ENCODE results near the gene POLR3GL. TPM values are rescaled to one million over a fixed set of nuclear protein-coding genes. Genes with fewer than 3 reads are reported as not detected.
A peak's percentile ranks its signal among the peaks of the same experiment; 100 is the strongest.

POLR3GL gene
- total and polyA plus RNA-seq, 2 experiments from 2014 or later = 3.1 to 9.5 TPM

- H3K9me3 Mint-ChIP-seq = no peaks in the 10 kb centered on the region
- H3K27me3 Mint-ChIP-seq (ENCODE audit: insufficient read depth, low read depth, poor library complexity) = peaks cover 2% of the 10 kb centered on the region
- no peaks in the 10 kb centered on the region for H3K36me3 Mint-ChIP-seq (ENCODE audit: low read depth)
- peaks cover 3% of the 10 kb centered on the region for H3K4me1 Mint-ChIP-seq
- ATAC-seq = no peak
- H3K4me3 Mint-ChIP-seq = peak overlapping the region; percentile 6; the same call in 1 of the 3 replicates
- Histone ChIP-seq H2AFZ (peak overlapping the region; percentile 69; the same call in 1 of the 2 replicates), H3K27ac (ENCODE audit: low read depth) (no peak overlapping the region), H3K9me2 (ENCODE audit: insufficient read depth) (no peaks in the 10 kb centered on the region), H3K36me3 (ENCODE audit: insufficient read depth) (no peaks in the 10 kb centered on the region), H3K79me2 (replicated peaks; ENCODE audit: insufficient read depth) (no peaks in the 10 kb centered on the region), H3K4me2 (peak overlapping the region; percentile 64), H3F3A (replicated peaks; ENCODE audit: low read depth) (no peaks in the 10 kb centered on the region), H3K4me1 (ENCODE audit: insufficient read depth) (peaks cover 17% of the 10 kb centered on the region), H3K27me3 (ENCODE audit: insufficient read depth) (no peaks in the 10 kb centered on the region), H4K20me1 (replicated peaks; ENCODE audit: insufficient read depth) (no peaks in the 10 kb centered on the region), H3K4me3 (peak overlapping the region; percentile 27)
- TF ChIP-seq CTCF (conservative IDR thresholded peaks at IDR 0.05; ENCODE audit: low read depth in 2 of 2) (no peak), CREB1 (CRISPR knock-in tag; IDR thresholded peaks at IDR 0.05; ENCODE audit: low read depth) (no peak), POLR2AphosphoS5 (IDR thresholded peaks at IDR 0.05; ENCODE audit: low read depth) (no peak), ZNF114 (CRISPR knock-in tag; IDR thresholded peaks at IDR 0.05) (no peak), EZH2phosphoT487 (IDR thresholded peaks at IDR 0.05; ENCODE audit: unreplicated experiment) (no peak), NANOG (IDR thresholded peaks at IDR 0.05; ENCODE audit: borderline replicate concordance) (no peak), REST (IDR thresholded peaks at IDR 0.05; ENCODE audit: unreplicated experiment) (no peak), ZNF331 (CRISPR knock-in tag; IDR thresholded peaks at IDR 0.05; ENCODE audit: low read depth) (no peak), JUNB (IDR thresholded peaks at IDR 0.05; ENCODE audit: unreplicated experiment) (no peak), ETS1 (IDR thresholded peaks at IDR 0.05) (no peak), ZNF462 (CRISPR knock-in tag; IDR thresholded peaks at IDR 0.05) (no peak), EZH2 (IDR thresholded peaks at IDR 0.05; ENCODE audit: low read depth, unreplicated experiment) (no peak), STAT1 (IDR thresholded peaks at IDR 0.05; ENCODE audit: unreplicated experiment) (no peak)
- DNase-seq (ENCODE audit: low spot score) = no peak
- no peak overlapping the region for H3K27ac Mint-ChIP-seq
These were observed 12.5 kb downstream of the POLR3GL start for GRCh38 chr1:145977016-145977415.
